Hepatocyte (in vitro differentiated cells): ENCODE measurements around the gene ZFP92.

Experiments used
- CTCF ChIP-seq: fragments of 200-600 bp; sonication (generic); IDR thresholded peaks from 2 replicates; pipeline ENCODE4 v1.5.1; 2016; ENCODE audit warnings: antibody characterized with exemption, mild to moderate bottlenecking; ENCODE audit not compliant: poor library complexity
- EZH2 ChIP-seq: fragments of 200-600 bp; sonication (generic); IDR thresholded peaks from 2 replicates; pipeline ENCODE4 v1.6.1; 2016; ENCODE audit warnings: antibody characterized with exemption, mild to moderate bottlenecking, borderline replicate concordance

- no peak for TF ChIP-seq CTCF
- TF ChIP-seq EZH2, result no peak
Measured at GRCh38 chrX:153398275-153398960, 12.9 kb upstream of the ZFP92 start.
